Panc1 (cell line): ENCODE results near the gene NTM. TPM values are rescaled to one million over a fixed set of nuclear protein-coding genes. Genes with fewer than 3 reads are reported as not detected.

Experiments
- ATAC-seq: fragments of 200-7000 bp; cut with Tn5 transposase; 2 replicates; pipeline ENCODE4 v1.9.1; 2020; ENCODE audit warnings: mild to moderate bottlenecking, moderate library complexity
- BruUV-seq: library from RNA; stranded (reverse); fragments of 400-500 nt; replicated peaks from 2 replicates; lab custom pipeline; 2021; lab: Mats Ljungman, UMichigan
- CTCF ChIA-PET: fragments of 300-600 bp; sonication (Branson Sonifier 250); formaldehyde crosslinking; loops from one replicate; lab custom pipeline; 2022; ENCODE audit warnings: antibody characterized with exemption; lab: Charles Lee
- POLR2A ChIA-PET: fragments of 300-600 bp; sonication (Branson Sonifier 250); formaldehyde crosslinking; loops from one replicate; lab custom pipeline; 2022; ENCODE audit warnings: antibody characterized with exemption; lab: Charles Lee
- DNase-seq: peaks from one replicate; pipeline ENCODE4 v3.0.0-alpha.2; 2010; ENCODE audit warnings: low read depth, low spot score
- H3K27ac ChIP-seq: 2 replicates; pipeline ENCODE4 v1.5.1; 2011; ENCODE audit warnings: mild to moderate bottlenecking, low read length, inconsistent platforms
- H3K27me3 ChIP-seq: fragments of 200-500 bp; sonication (Bioruptor generic); 2 replicates; pipeline ENCODE4 v1.6.0; 2014; ENCODE audit warnings: low read length, inconsistent platforms; ENCODE audit not compliant: control insufficient read depth, insufficient read depth
- H3K36me3 ChIP-seq: fragments of 200-500 bp; sonication (Bioruptor generic); 2 replicates; pipeline ENCODE4 v1.5.1; 2014; ENCODE audit warnings: inconsistent platforms, mild to moderate bottlenecking, low read length, moderate library complexity; ENCODE audit not compliant: control insufficient read depth, insufficient read depth
- H3K4me1 ChIP-seq: 2 replicates; pipeline ENCODE4 v1.5.1; 2011; ENCODE audit warnings: inconsistent platforms, mild to moderate bottlenecking, low read length, moderate library complexity; ENCODE audit not compliant: control insufficient read depth, insufficient read depth
- H3K4me3 ChIP-seq, 2 experiments: 2 replicates each; pipeline ENCODE4 v1.5.1; 2011 to 2012; ENCODE audit warnings: low read depth in 2 of 2, low read length in 2 of 2, mild to moderate bottlenecking in 2 of 2, inconsistent platforms in 1 of 2, moderate library complexity in 1 of 2
- H3K9me3 ChIP-seq: fragments of 200-500 bp; sonication (Bioruptor generic); 2 replicates; pipeline ENCODE4 v1.5.1; 2014; ENCODE audit warnings: low read depth, mild to moderate bottlenecking, inconsistent platforms, low read length, moderate library complexity; ENCODE audit not compliant: control insufficient read depth, insufficient read depth
- POLR2AphosphoS5 ChIP-seq: IDR thresholded peaks from 2 replicates; pipeline ENCODE4 v1.6.1; 2012; ENCODE audit warnings: mild to moderate bottlenecking, low read depth, low read length, moderate library complexity
- REST ChIP-seq, 2 experiments: IDR thresholded peaks; 2 replicates each; pipeline ENCODE4 v1.6.1; 2011 to 2012; ENCODE audit warnings: low read depth in 2 of 2, control low read depth in 1 of 2, low read length in 1 of 2, mild to moderate bottlenecking in 1 of 2, moderate library complexity in 1 of 2; ENCODE audit not compliant: insufficient read depth in 1 of 2
- SIN3A ChIP-seq: IDR thresholded peaks from 2 replicates; pipeline ENCODE4 v1.6.1; 2012; ENCODE audit warnings: low read depth, mild to moderate bottlenecking, low read length, moderate library complexity, borderline replicate concordance; ENCODE audit not compliant: insufficient read depth
- TCF7L2 ChIP-seq: IDR thresholded peaks from 2 replicates; pipeline ENCODE4 v1.6.1; 2011; ENCODE audit warnings: mild to moderate bottlenecking, low read depth, low read length, inconsistent platforms
- in situ Hi-C: cut with HindIII; loops from 2 replicates; pipeline ENCODE4 v1.10.0; 2016; ENCODE audit warnings: low sequenced_read_pairs, low pct_unique_long_range_greater_than_20kb
- intact Hi-C: fragments of 100-400 bp; cut with micrococcal nuclease; formaldehyde crosslinking; loops from one replicate; pipeline ENCODE4 v1.10.0; 2022; ENCODE audit not compliant: unreplicated experiment
- total RNA-seq: library from RNA; stranded (reverse); gene quantifications from one replicate; pipeline ENCODE4 v1.2.1, GENCODE V29; 2021; ENCODE audit not compliant: unreplicated experiment
- TF ChIP-seq, protein P1 (sequence below): fragments of 450-650 bp; IDR thresholded peaks from 2 replicates; pipeline ENCODE4 v1.5.1; 2017; ENCODE audit warnings: mild to moderate bottlenecking

Gene NTM
- total RNA-seq, 1 experiment from 2014 or later, result 0.10 TPM

DNA sequence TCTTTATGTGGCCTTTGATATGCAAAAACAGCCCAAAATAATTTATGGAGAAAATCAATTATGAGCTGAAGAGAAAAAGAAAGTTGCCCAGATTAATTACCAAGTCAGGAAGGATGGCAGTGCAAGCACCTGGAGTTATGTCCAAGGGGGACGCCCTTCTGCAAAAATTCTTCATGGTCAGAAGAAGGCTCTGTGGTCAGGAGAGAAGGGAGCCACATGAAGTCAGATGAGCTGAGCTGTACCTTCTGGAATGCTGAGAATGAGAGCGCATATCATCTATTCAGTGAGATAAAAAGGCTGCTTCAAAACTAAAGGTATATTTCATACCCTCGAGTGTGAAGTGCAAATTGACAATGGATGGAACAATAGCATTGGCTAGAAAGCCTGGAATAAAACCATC lies 607.4 kb downstream of the NTM start:
- in situ Hi-C loops, result no loop called here
- DNase-seq (no peak), ATAC-seq (no peak)
- no peak for TF ChIP-seq TCF7L2
- no peak for TF ChIP-seq REST (IDR thresholded peaks at IDR 0.05; ENCODE audit: insufficient read depth in 1 of 2, low read depth in 2 of 2, low read length in 1 of 2)
- TF ChIP-seq SIN3A, result no peak
- TF ChIP-seq, protein P1, sequence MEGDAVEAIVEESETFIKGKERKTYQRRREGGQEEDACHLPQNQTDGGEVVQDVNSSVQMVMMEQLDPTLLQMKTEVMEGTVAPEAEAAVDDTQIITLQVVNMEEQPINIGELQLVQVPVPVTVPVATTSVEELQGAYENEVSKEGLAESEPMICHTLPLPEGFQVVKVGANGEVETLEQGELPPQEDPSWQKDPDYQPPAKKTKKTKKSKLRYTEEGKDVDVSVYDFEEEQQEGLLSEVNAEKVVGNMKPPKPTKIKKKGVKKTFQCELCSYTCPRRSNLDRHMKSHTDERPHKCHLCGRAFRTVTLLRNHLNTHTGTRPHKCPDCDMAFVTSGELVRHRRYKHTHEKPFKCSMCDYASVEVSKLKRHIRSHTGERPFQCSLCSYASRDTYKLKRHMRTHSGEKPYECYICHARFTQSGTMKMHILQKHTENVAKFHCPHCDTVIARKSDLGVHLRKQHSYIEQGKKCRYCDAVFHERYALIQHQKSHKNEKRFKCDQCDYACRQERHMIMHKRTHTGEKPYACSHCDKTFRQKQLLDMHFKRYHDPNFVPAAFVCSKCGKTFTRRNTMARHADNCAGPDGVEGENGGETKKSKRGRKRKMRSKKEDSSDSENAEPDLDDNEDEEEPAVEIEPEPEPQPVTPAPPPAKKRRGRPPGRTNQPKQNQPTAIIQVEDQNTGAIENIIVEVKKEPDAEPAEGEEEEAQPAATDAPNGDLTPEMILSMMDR, result no peak
- ChIA-PET POLR2A (no interaction called here), CTCF (no interaction called here)
- Histone ChIP-seq H3K36me3 (no peaks in the 10 kb centered on the region), H3K27ac (no peak overlapping the region), H3K9me3 (no peaks in the 10 kb centered on the region), H3K27me3 (no peaks in the 10 kb centered on the region), H3K4me3 (no peak overlapping the region), H3K4me1 (no peaks in the 10 kb centered on the region)
- intact Hi-C loops, result no loop called here
- BruUV-seq, result no TSS peak

DNA sequence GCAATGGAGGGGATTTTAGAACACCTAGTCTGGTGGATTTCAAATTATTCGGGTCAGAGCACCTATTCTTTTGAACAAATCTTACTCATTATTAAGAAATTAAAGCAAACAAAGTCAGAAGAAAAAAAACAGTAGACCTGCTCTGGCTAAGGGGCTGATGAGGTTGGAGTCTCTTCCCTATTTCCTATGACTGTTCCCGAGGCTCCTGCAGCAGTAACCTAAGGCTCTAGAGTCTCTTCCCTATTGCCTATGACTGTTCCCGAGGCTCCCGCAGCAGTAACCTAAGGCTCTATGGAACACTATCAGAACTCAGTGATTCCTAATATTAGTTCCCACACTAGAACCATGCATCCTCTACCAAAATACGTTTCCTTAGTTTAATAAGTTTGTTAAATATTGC lies 607.9 kb downstream of the NTM start:
- ATAC-seq (no peak), DNase-seq (no peak)
- intact Hi-C loops (no loop called here), in situ Hi-C loops (no loop called here)
- H3K4me1 ChIP-seq, result no peaks in the 10 kb centered on the region
- H3K27me3 ChIP-seq, result no peaks in the 10 kb centered on the region
- CTCF ChIA-PET, result no interaction called here
- no TSS peak for BruUV-seq
- no peaks in the 10 kb centered on the region for H3K36me3 ChIP-seq
- H3K9me3 ChIP-seq, result no peaks in the 10 kb centered on the region
- TF ChIP-seq, protein P1, result no peak
- TF ChIP-seq SIN3A (no peak), POLR2AphosphoS5 (no peak), REST (IDR thresholded peaks at IDR 0.05; ENCODE audit: insufficient read depth in 1 of 2, low read depth in 2 of 2, low read length in 1 of 2) (no peak), TCF7L2 (no peak)
- no peak overlapping the region for H3K4me3 ChIP-seq
- POLR2A ChIA-PET, result no interaction called here
- no peak overlapping the region for H3K27ac ChIP-seq
